OCI-LY3 (cell line): ENCODE data around the gene RTF2.

ENCODE experiments used
- EZH2phosphoT487 ChIP-seq: fragments of 200-600 bp; shearing (Covaris generic); IDR thresholded peaks from 2 replicates; pipeline ENCODE4 v1.6.1; 2018; ENCODE audit warnings: antibody characterized with exemption, mixed run types, low read depth
- TF ChIP-seq, protein P1 (sequence below): fragments of 200-600, 300-600 bp; sonication (generic); IDR thresholded peaks from 2 replicates; pipeline ENCODE4 v1.5.1; 2014; ENCODE audit warnings: antibody characterized with exemption, low read length, low read depth

DNA sequence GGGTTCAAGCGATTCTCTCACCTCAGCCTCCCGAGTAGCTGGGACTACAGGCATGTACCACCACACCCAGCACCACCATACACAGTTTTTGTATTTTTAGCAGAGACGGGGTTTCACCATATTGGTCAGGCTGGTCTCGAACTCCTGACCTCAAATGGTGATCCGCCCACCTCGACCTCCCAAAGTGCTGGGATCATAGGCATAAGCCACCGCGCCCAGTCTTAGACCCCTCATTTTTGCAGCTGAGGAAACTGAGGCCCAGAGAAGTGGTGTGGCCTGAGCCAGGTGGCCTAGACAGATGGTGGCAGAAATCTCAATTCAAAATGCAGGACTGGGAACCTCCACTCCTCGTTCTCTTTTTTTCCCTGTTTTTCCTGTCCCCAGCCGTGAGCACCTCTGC is 43.5 kb downstream of the RTF2 start:
- TF ChIP-seq, protein P1, sequence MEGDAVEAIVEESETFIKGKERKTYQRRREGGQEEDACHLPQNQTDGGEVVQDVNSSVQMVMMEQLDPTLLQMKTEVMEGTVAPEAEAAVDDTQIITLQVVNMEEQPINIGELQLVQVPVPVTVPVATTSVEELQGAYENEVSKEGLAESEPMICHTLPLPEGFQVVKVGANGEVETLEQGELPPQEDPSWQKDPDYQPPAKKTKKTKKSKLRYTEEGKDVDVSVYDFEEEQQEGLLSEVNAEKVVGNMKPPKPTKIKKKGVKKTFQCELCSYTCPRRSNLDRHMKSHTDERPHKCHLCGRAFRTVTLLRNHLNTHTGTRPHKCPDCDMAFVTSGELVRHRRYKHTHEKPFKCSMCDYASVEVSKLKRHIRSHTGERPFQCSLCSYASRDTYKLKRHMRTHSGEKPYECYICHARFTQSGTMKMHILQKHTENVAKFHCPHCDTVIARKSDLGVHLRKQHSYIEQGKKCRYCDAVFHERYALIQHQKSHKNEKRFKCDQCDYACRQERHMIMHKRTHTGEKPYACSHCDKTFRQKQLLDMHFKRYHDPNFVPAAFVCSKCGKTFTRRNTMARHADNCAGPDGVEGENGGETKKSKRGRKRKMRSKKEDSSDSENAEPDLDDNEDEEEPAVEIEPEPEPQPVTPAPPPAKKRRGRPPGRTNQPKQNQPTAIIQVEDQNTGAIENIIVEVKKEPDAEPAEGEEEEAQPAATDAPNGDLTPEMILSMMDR = no peak
- TF ChIP-seq EZH2phosphoT487 = no peak
